SHP77 (cell line): ENCODE measurements around the gene C1orf56.
A peak's percentile ranks its signal among the peaks of the same experiment; 100 is the strongest.

Source experiments
- DNase-seq, 2 experiments: peaks; one replicate each; lab custom pipeline; 2025; lab: John Stamatoyannopoulos, UW

Gene C1orf56

GRCh38 chr1:151024540-151025146, 22.9 kb upstream of the C1orf56 start:
- DNase-seq = peak; percentile 70 to 83

- DNase-seq = no peak
Measured at GRCh38 chr1:151026460-151026859, 21.1 kb upstream of the C1orf56 start.

GRCh38 chr1:151032164-151032563, 15.4 kb upstream of the C1orf56 start:
- DNase-seq = no peak

GRCh38 chr1:151035167-151035566, 12.4 kb upstream of the C1orf56 start:
- DNase-seq = no peak

- DNase-seq = no peak
Measured at GRCh38 chr1:151036356-151036755, 11.2 kb upstream of the C1orf56 start, which contains the start of gene BNIPL. TSS of gene BNIPL (plus strand) at chr1:151036586. CDS start at chr1:151036726, 140 bp downstream.

GRCh38 chr1:151037032-151037431, 10.5 kb upstream of the C1orf56 start:
- no peak for DNase-seq

- DNase-seq = no peak
Measured at GRCh38 chr1:151039521-151039920, 8.0 kb upstream of the C1orf56 start.

GRCh38 chr1:151043163-151043562, 4.4 kb upstream of the C1orf56 start:
- no peak for DNase-seq

- peak; percentile 79 to 89 for DNase-seq
Measured at GRCh38 chr1:151047925-151048644, 534 bp downstream of the C1orf56 start.

GRCh38 chr1:151048645-151049032, 1.1 kb downstream of the C1orf56 start:
- no peak for DNase-seq

GRCh38 chr1:151049458-151049857, 1.9 kb downstream of the C1orf56 start:
- no peak for DNase-seq

GRCh38 chr1:151050051-151050688, 2.6 kb downstream of the C1orf56 start:
- no peak for DNase-seq

- no peak for DNase-seq
Measured at GRCh38 chr1:151051356-151052009, 3.9 kb downstream of the C1orf56 start.

- DNase-seq = no peak
Measured at GRCh38 chr1:151054971-151055547, 7.5 kb downstream of the C1orf56 start.

GRCh38 chr1:151055581-151055980, 8.0 kb downstream of the C1orf56 start:
- DNase-seq = no peak

- no peak for DNase-seq
Measured at GRCh38 chr1:151056149-151056548, 8.6 kb downstream of the C1orf56 start.

- DNase-seq = peak; percentile 24 to 67
Measured at GRCh38 chr1:151058692-151059091, 11.1 kb downstream of the C1orf56 start.

- DNase-seq = peak; percentile 93 to 96
Measured at GRCh38 chr1:151059109-151060006, 11.8 kb downstream of the C1orf56 start, which contains the start of gene CDC42SE1. TSS of gene CDC42SE1 (minus strand) at chr1:151059622. CDS start at chr1:151055730, 3,892 bp downstream.

- peak; percentile 87 to 90 for DNase-seq
Measured at GRCh38 chr1:151060007-151060656, 12.6 kb downstream of the C1orf56 start, which contains the start of gene MLLT11. TSS of gene MLLT11 (plus strand) at chr1:151060397. CDS start at chr1:151067225, 6,828 bp downstream.
